ENCODE results near the gene CACNA2D1. TPM values are rescaled to one million over a fixed set of nuclear protein-coding genes. Genes with fewer than 3 reads are reported as not detected.

The CACNA2D1 gene
- total RNA-seq, 1 donor from 2014 or later: not detected

GRCh38 chr7:82098414-82098813, 345.2 kb downstream of the CACNA2D1 start:
- no peak overlapping the region for H3K4me3 Mint-ChIP-seq
- CTCF ChIA-PET: no interaction called here
- H3K27me3 Mint-ChIP-seq: no peaks in the 10 kb centered on the region
- peaks cover 3% of the 10 kb centered on the region for H3K9me3 Mint-ChIP-seq
- TF ChIP-seq CTCF (IDR thresholded peaks at IDR 0.05): no peak
- DNase-seq (no peak), ATAC-seq (ENCODE audit: low read depth) (no peak)
- H3K27ac Mint-ChIP-seq: no peak overlapping the region
- POLR2A ChIA-PET: no interaction called here
- no peaks in the 10 kb centered on the region for H3K36me3 Mint-ChIP-seq (ENCODE audit: low read depth)
- intact Hi-C loops (cut with micrococcal nuclease): no loop called here
- no peaks in the 10 kb centered on the region for H3K4me1 Mint-ChIP-seq

- no peak for ATAC-seq (ENCODE audit: low read depth)
- H3K36me3 Mint-ChIP-seq (ENCODE audit: low read depth): no peaks in the 10 kb centered on the region
- ChIA-PET CTCF (interaction anchor here (0.7 kb wide), 1 partner anchor 28 kb away, joined by 3 read pairs; no protein-coding TSS in a partner anchor), POLR2A (no interaction called here)
- no peaks in the 10 kb centered on the region for H3K27me3 Mint-ChIP-seq
- intact Hi-C loops (cut with micrococcal nuclease): no loop called here
- H3K4me1 Mint-ChIP-seq: no peaks in the 10 kb centered on the region
- no peak for TF ChIP-seq CTCF (IDR thresholded peaks at IDR 0.05)
- DNase-seq: no peak
- H3K4me3 Mint-ChIP-seq: no peak overlapping the region
- no peaks in the 10 kb centered on the region for H3K9me3 Mint-ChIP-seq
- H3K27ac Mint-ChIP-seq: no peak overlapping the region
Observed at GRCh38 chr7:82091126-82091684, 352.4 kb downstream of the CACNA2D1 start.

DNA sequence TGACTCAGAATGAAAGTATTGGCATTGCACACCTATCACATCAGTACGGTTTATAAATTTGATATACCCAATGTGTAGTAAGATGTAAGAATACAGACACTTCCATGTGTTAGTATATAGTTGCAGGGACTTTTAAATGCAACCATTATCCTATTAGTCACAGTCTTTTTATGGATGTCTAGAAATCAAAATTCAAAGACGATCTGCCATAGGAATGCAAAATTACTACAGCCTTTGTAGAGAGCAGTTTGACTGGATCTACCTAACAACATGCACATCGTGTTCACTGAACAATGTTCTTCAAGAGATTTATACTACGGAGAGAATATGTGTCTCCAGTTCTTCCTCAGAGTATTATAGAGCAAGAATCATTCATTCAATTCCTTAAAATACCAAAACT, 356.5 kb downstream of the CACNA2D1 start:
- H3K4me1 Mint-ChIP-seq: no peaks in the 10 kb centered on the region
- no peak for TF ChIP-seq CTCF (IDR thresholded peaks at IDR 0.05)

DNA sequence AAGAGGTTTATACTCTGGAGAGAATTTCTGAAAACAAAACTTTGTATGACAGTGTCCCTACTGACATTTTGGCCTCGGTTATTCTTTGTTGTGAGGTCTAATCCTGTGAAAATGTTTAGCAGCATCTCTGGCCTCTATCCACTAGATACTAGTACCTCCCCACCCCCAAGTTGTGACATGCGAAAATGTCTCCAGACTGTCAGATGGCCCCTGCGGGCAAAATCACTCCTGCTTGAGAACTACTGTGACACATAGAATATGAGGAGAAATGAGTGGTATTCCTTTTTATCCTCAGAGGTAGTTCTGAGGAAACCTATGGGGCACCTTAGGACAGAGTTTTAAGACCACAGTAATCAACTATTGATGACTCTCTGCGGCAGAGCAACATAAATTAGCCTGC, 358.5 kb downstream of the CACNA2D1 start:
- ChIA-PET CTCF (no interaction called here), POLR2A (no interaction called here)
- no peak for TF ChIP-seq CTCF (IDR thresholded peaks at IDR 0.05)
- Mint-ChIP-seq H3K4me3 (no peak overlapping the region), H3K9me3 (peaks cover 2% of the 10 kb centered on the region), H3K27ac (no peak overlapping the region), H3K36me3 (ENCODE audit: low read depth) (no peaks in the 10 kb centered on the region), H3K27me3 (no peaks in the 10 kb centered on the region), H3K4me1 (no peaks in the 10 kb centered on the region)
- intact Hi-C loops (cut with micrococcal nuclease): no loop called here
- DNase-seq (no peak), ATAC-seq (ENCODE audit: low read depth) (no peak)

More for the DNA sequence above, 356.5 kb downstream of the CACNA2D1 start:
- CTCF ChIA-PET: no interaction called here
- intact Hi-C loops (cut with micrococcal nuclease): no loop called here
- H3K9me3 Mint-ChIP-seq: peaks cover 2% of the 10 kb centered on the region
- POLR2A ChIA-PET: no interaction called here
- no peak overlapping the region for H3K4me3 Mint-ChIP-seq
- no peak overlapping the region for H3K27ac Mint-ChIP-seq
- no peaks in the 10 kb centered on the region for H3K27me3 Mint-ChIP-seq
- ATAC-seq (ENCODE audit: low read depth) (no peak), DNase-seq (no peak)
- no peaks in the 10 kb centered on the region for H3K36me3 Mint-ChIP-seq (ENCODE audit: low read depth)

GRCh38 chr7:82081644-82082224, 361.8 kb downstream of the CACNA2D1 start:
- Mint-ChIP-seq H3K27me3 (no peaks in the 10 kb centered on the region), H3K4me1 (no peaks in the 10 kb centered on the region), H3K9me3 (peaks cover 3% of the 10 kb centered on the region), H3K4me3 (no peak overlapping the region), H3K27ac (no peak overlapping the region), H3K36me3 (ENCODE audit: low read depth) (no peaks in the 10 kb centered on the region)
- intact Hi-C loops (cut with micrococcal nuclease): no loop called here
- ChIA-PET POLR2A (no interaction called here), CTCF (no interaction called here)
- ATAC-seq (ENCODE audit: low read depth) (no peak), DNase-seq (no peak)
- TF ChIP-seq CTCF (IDR thresholded peaks at IDR 0.05): no peak
